T-helper 2 cell (primary cell): ENCODE data around the gene MUC3A.

Source experiments
- DNase-seq, 5 experiments: peaks; one replicate each; pipeline versions ENCODE4 v3.0.0 to v3.0.0-alpha.2; 2012 to 2022

MUC3A gene

GRCh38 chr7:100946111-100946510 lies 3.2 kb upstream of the MUC3A start:
- no peak for DNase-seq

- no peak for DNase-seq
Measured at GRCh38 chr7:100946766-100947365, 2.5 kb upstream of the MUC3A start.

DNA sequence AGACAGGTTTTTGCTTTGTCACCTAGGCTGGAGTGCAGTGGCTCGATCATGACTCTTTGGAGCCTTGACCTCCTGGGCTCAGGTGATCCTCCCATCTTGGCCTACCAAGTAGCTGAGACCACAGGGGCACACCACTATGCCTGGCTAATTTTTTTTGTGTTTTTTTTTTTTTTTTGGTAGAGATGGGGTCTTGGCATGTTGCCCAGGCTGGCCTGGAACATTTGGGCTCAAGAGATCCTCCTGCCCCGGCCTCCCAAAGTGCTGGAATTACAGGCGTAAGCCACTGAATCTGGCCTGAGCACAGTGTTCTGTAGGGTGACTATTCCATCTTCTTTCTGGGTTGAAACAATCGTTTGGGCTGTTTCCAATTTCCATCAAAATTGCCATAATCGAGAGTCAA lies 1.5 kb upstream of the MUC3A start:
- DNase-seq: no peak

- DNase-seq: no peak
Measured at GRCh38 chr7:100949933-100950443, 654 bp downstream of the MUC3A start.

GRCh38 chr7:100951172-100951571 lies 1.8 kb downstream of the MUC3A start:
- no peak for DNase-seq

- no peak for DNase-seq
Measured at GRCh38 chr7:100951888-100952560, 2.7 kb downstream of the MUC3A start.

DNA sequence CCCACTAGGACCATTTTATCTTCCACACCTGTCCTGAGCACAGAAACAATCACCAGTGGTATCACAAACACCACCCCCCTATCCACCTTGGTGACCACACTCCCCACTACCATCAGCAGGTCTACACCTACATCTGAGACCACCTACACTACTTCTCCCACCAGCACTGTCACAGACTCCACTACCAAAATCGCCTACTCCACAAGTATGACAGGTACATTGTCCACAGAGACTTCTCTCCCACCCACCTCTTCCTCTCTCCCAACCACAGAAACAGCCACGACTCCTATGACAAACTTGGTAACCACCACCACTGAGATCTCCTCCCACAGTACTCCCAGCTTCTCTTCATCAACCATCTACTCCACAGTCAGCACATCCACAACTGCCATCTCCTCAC lies 3.3 kb downstream of the MUC3A start:
- DNase-seq: no peak

GRCh38 chr7:100957832-100958421 lies 8.6 kb downstream of the MUC3A start:
- DNase-seq: peak in 1 of 5 experiments; percentile 31

DNA sequence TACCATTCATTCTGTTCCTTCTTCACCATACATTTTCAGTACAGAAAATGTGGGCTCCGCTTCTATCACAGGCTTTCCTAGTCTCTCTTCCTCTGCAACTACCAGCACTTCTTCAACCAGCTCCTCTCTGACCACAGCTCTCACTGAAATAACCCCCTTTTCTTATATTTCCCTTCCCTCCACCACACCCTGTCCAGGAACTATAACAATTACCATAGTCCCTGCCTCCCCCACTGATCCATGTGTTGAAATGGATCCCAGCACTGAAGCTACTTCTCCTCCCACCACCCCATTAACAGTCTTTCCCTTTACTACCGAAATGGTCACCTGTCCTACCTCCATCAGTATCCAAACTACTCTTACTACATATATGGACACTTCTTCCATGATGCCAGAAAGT lies 10.6 kb downstream of the MUC3A start:
- DNase-seq: no peak

DNA sequence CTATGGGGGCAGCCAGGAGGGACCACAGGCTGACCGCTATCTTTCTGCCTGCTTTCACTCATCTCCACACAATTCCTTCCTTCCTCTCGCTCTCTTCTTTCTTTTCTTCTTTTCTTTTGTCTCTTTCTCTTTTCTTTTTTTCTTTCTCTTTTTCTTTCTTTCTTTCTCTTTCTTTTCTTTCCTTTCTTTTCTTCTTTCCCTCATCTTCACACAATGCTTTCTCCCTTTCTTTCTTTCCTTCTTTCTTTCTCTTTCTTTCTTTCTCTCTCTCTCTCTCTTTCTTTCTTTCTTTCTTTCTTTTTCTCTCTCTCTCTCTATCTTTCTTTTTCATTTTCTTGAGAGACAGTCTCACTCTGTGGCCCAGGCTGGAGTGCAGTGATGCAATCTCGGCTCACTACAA lies 13.2 kb downstream of the MUC3A start:
- no peak for DNase-seq

- DNase-seq: no peak
Measured at GRCh38 chr7:100963386-100963785, 14.1 kb downstream of the MUC3A start.

GRCh38 chr7:100963874-100964273 lies 14.5 kb downstream of the MUC3A start:
- DNase-seq: no peak

- DNase-seq: no peak
Measured at GRCh38 chr7:100964630-100965029, 15.3 kb downstream of the MUC3A start.

- DNase-seq: no peak
Measured at GRCh38 chr7:100965045-100965722, 15.8 kb downstream of the MUC3A start.

DNA sequence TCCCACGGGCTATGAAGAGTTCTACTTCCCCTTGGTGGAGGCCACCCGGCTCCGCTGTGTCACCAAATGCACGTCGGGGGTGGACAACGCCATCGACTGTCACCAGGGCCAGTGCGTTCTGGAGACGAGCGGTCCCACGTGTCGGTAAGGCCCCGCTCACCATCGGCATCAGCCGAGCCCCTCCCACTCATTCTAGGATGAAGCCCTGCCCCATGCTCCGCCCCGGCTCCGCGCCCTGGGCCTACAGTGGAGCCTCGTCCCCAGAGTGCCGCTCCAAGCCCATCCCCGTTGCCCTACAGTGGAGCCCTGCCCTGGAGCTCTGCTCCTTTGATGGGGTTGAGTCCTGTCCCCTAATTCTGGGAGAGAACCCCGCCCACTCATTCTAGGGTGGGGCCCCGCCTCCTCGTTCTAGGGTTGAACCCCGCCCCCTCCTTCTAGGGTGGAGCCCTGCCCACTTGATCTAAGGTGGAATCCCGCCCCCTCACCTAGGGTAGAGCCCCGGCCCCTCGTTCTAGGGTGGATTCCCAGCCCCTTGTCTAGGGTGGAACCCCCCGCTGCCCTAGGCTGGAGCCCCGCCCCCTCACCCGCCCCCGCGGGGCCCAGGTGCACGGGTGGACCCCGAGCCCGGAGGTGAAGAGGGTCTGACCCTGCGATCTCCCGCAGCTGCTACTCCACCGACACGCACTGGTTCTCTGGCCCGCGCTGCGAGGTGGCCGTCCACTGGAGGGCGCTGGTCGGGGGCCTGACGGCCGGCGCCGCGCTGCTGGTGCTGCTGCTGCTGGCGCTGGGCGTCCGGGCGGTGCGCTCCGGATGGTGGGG lies 16.6 kb downstream of the MUC3A start:
- peak; percentile 38 to 71 (median 60) for DNase-seq

- no peak for DNase-seq
Measured at GRCh38 chr7:100966542-100967291, 17.4 kb downstream of the MUC3A start.

DNA sequence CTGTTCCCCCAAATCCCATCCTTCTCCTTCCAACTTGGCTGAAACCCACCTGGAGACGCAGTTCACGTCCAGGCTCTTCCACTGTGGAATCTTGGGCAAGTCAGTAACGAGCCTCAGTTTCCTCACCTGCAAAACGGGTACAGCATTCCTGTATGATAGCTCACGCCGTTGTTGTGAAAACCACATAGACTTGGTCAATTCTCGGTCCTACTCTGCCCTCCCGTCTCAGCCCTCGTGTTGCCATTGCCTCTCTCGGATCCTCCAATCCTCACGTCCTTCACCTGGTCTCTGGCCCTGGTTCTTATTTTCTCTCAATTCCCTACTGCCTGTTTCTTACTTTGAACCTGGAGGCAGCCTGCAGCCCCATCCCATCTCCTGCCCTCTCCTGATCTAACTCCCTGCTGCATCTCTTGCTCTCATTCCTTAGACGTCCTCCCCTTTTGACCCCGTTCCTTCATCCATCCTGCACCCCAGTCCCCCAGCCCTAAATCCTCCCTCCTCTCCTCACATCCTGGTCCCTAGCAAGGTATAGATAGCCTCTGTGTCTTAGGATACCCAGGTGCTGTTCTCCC lies 18.0 kb downstream of the MUC3A start:
- no peak for DNase-seq

DNA sequence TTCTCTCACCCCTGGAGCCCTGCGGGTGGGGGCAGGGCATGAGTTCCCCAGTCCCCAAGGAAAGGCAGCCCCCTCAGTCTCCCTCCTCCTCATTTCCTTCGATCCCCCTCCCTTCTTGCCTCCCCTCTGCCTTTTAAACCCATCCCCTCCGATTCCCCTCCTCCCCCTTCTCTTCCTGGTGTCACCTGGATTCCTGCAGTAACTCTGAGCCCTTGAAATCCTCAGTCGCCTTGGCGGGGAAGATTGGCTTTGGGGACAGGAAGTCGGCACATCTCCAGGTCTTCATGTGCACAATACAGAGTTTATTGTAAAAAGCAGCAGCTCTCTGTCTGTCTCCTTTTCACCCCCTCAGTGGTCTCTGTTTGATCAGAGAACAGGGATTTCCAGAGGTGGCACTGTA lies 18.7 kb downstream of the MUC3A start:
- DNase-seq: no peak

DNA sequence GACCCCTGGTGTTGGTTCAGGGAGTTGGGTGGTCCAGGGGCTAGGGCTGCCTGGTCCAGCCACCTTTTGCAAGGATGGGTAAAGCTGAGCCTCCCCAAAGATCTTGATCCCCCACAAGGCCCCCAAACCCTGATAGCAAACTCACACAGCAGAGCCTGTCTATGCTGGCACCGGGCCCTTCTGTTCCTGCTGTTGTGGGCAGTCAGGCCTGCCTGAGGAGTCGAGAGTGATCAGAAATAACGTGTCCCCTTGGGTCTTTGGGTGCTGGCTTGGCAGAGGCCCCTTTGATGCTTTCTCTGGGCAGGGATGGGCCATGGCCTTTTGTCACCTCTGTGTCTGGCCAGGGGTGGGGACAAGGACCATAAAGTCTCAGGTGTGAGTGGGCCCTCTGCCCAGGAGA lies 19.3 kb downstream of the MUC3A start:
- no peak for DNase-seq

DNA sequence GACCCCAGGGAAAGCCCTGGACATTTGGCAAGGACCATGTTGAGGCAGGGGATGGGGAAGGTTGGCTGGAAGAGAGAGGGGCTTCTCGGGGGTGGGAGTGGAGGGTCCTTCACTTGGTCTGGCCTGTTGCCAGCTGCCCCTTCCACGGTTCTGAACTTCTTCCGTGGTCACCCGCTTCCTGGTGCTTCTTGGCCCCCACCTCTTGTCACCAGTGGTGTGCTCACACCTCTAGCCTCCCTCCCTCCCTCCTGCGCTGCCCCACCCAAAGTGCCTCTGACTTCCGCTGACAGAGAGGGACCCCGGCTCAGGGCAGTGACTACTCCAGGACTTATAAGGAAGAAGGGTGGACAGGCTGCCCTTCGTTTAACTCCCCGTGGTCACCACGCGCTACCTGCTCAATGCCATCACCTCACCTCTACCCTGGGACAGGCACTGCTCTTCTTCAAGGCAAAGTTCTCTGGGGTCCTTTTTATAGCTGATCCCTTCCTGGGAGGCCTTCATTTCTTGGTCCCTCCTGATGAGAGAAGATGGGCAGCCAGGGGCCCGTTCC lies 19.8 kb downstream of the MUC3A start, which contains the start of gene MUC12:
TSS of gene MUC12 (plus strand) at position 500 of the 550 bp plus-strand sequence. CDS start 58 bp downstream, outside the sequence.
- DNase-seq: no peak
